ENCODE measurements around the gene CLEC16A. TPM values are rescaled to one million over a fixed set of nuclear protein-coding genes. Genes with fewer than 3 reads are reported as not detected.

Gene CLEC16A
- total RNA-seq, 1 donor from 2014 or later: 33.4 TPM

- no peak for TF ChIP-seq CTCF (conservative IDR thresholded peaks at IDR 0.05)
- H3K9me3 Mint-ChIP-seq: no peaks in the 10 kb centered on the region
- no peak for DNase-seq (ENCODE audit: extremely low spot score, unreplicated experiment)
- peaks cover 13% of the 10 kb centered on the region for H3K27me3 Mint-ChIP-seq
- peaks cover 24% of the 10 kb centered on the region for H3K4me1 Mint-ChIP-seq (ENCODE audit: unreplicated experiment)
- no peak overlapping the region for H3K4me3 Mint-ChIP-seq
- no peak overlapping the region for H3K27ac Mint-ChIP-seq
- no peaks in the 10 kb centered on the region for H3K36me3 Mint-ChIP-seq
Observed at GRCh38 chr16:11205065-11205699, 260.8 kb downstream of the CLEC16A start.

GRCh38 chr16:11205754-11206581 is 261.6 kb downstream of the CLEC16A start:
- no peak for DNase-seq (ENCODE audit: extremely low spot score, unreplicated experiment)
- Mint-ChIP-seq H3K27ac (no peak overlapping the region), H3K36me3 (no peaks in the 10 kb centered on the region), H3K4me1 (ENCODE audit: unreplicated experiment) (peaks cover 23% of the 10 kb centered on the region), H3K9me3 (no peaks in the 10 kb centered on the region), H3K27me3 (peaks cover 13% of the 10 kb centered on the region), H3K4me3 (no peak overlapping the region)
- no peak for TF ChIP-seq CTCF (conservative IDR thresholded peaks at IDR 0.05)

GRCh38 chr16:11207646-11208045 is 263.3 kb downstream of the CLEC16A start:
- no peaks in the 10 kb centered on the region for H3K9me3 Mint-ChIP-seq
- H3K4me3 Mint-ChIP-seq: no peak overlapping the region
- H3K27me3 Mint-ChIP-seq: peaks cover 8% of the 10 kb centered on the region
- H3K36me3 Mint-ChIP-seq: no peaks in the 10 kb centered on the region
- DNase-seq (ENCODE audit: extremely low spot score, unreplicated experiment): no peak
- peaks cover 11% of the 10 kb centered on the region for H3K4me1 Mint-ChIP-seq (ENCODE audit: unreplicated experiment)
- no peak overlapping the region for H3K27ac Mint-ChIP-seq
- no peak for TF ChIP-seq CTCF (conservative IDR thresholded peaks at IDR 0.05)

- DNase-seq (ENCODE audit: extremely low spot score, unreplicated experiment): no peak
- Mint-ChIP-seq H3K27me3 (peaks cover 8% of the 10 kb centered on the region), H3K27ac (no peak overlapping the region), H3K9me3 (no peaks in the 10 kb centered on the region), H3K36me3 (no peaks in the 10 kb centered on the region), H3K4me1 (ENCODE audit: unreplicated experiment) (peaks cover 4% of the 10 kb centered on the region), H3K4me3 (no peak overlapping the region)
- TF ChIP-seq CTCF (conservative IDR thresholded peaks at IDR 0.05): no peak
Observed at GRCh38 chr16:11208916-11209665, 264.7 kb downstream of the CLEC16A start.

GRCh38 chr16:11210260-11210659 is 265.9 kb downstream of the CLEC16A start:
- no peaks in the 10 kb centered on the region for H3K36me3 Mint-ChIP-seq
- no peak overlapping the region for H3K4me3 Mint-ChIP-seq
- no peak overlapping the region for H3K27ac Mint-ChIP-seq
- peaks cover 4% of the 10 kb centered on the region for H3K4me1 Mint-ChIP-seq (ENCODE audit: unreplicated experiment)
- peaks cover 5% of the 10 kb centered on the region for H3K27me3 Mint-ChIP-seq
- no peak for DNase-seq (ENCODE audit: extremely low spot score, unreplicated experiment)
- no peaks in the 10 kb centered on the region for H3K9me3 Mint-ChIP-seq
- TF ChIP-seq CTCF (conservative IDR thresholded peaks at IDR 0.05): no peak

All from type B pancreatic cell (in vitro differentiated cells).